ENCODE measurements around the gene IDUA. TPM values are rescaled to one million over a fixed set of nuclear protein-coding genes. Genes with fewer than 3 reads are reported as not detected.
"Not testable (repeated sequence)": the region's sequence is repeated elsewhere in the genome, so short reads cannot be mapped to it uniquely, and the experiment has no call there.

IDUA gene
- total RNA-seq, 1 experiment from 2014 or later: 2.3 TPM

GRCh38 chr4:1045595-1046201, 58.9 kb downstream of the IDUA start:
- DNase-seq (ENCODE audit: low read depth): no peak

- peak; percentile 81 for DNase-seq (ENCODE audit: low read depth)
These were observed 59.8 kb downstream of the IDUA start for GRCh38 chr4:1046581-1047011.

GRCh38 chr4:1047106-1047975, 60.5 kb downstream of the IDUA start:
- DNase-seq (ENCODE audit: low read depth): no peak

- DNase-seq (ENCODE audit: low read depth): no peak
These were observed 61.3 kb downstream of the IDUA start for GRCh38 chr4:1047976-1048772.

- DNase-seq (ENCODE audit: low read depth): no peak
These were observed 62.1 kb downstream of the IDUA start for GRCh38 chr4:1048773-1049590.

GRCh38 chr4:1049591-1049905, 62.7 kb downstream of the IDUA start:
- no peak for DNase-seq (ENCODE audit: low read depth)

- DNase-seq (ENCODE audit: low read depth): no peak
These were observed 63.8 kb downstream of the IDUA start for GRCh38 chr4:1050486-1051213.

GRCh38 chr4:1051472-1051871, 64.6 kb downstream of the IDUA start:
- DNase-seq (ENCODE audit: low read depth): no peak

- no peak for DNase-seq (ENCODE audit: low read depth)
These were observed 65.4 kb downstream of the IDUA start for GRCh38 chr4:1052231-1052671.

- DNase-seq (ENCODE audit: low read depth): no peak
These were observed 66.3 kb downstream of the IDUA start for GRCh38 chr4:1053080-1053661.

- not testable (repeated sequence) for DNase-seq (ENCODE audit: low read depth)
These were observed 67.0 kb downstream of the IDUA start for GRCh38 chr4:1053891-1054290.

Other genes starting within 250 kb of the IDUA start
- gene CPLX1, start 160.9 kb upstream of the IDUA start, total RNA-seq (2014; rRNA removed; shearing (Covaris generic)): not detected in 2 replicates
- gene GAK, start 54.7 kb upstream of the IDUA start, total RNA-seq (2014; rRNA removed; shearing (Covaris generic)): 61.6 and 71.9 TPM in 2 replicates
- 12.0 and 20.1 TPM in 2 replicates for gene TMEM175, start 54.6 kb upstream of the IDUA start, total RNA-seq (2014; rRNA removed; shearing (Covaris generic))
- gene DGKQ, start 13.5 kb upstream of the IDUA start, total RNA-seq (2014; rRNA removed; shearing (Covaris generic)): 4.3 and 4.4 TPM in 2 replicates
- gene SLC26A1, start 6.4 kb downstream of the IDUA start, total RNA-seq (2014; rRNA removed; shearing (Covaris generic)): 0.57 TPM in 1 of 2 replicates, not detected in the other
- 35.5 and 40.6 TPM in 2 replicates for gene FGFRL1, start 24.6 kb downstream of the IDUA start, total RNA-seq (2014; rRNA removed; shearing (Covaris generic))
- gene RNF212, start 126.5 kb downstream of the IDUA start, total RNA-seq (2014; rRNA removed; shearing (Covaris generic)): not detected in 2 replicates
- gene SPON2, start 185.5 kb downstream of the IDUA start, total RNA-seq (2014; rRNA removed; shearing (Covaris generic)): 0.29 TPM in 1 of 2 replicates, not detected in the other

Measured in Daoy (cell line).